ENCODE results near the gene GRM7.

GRM7 gene

GRCh38 chr3:7728566-7729519, 867.9 kb downstream of the GRM7 start:
- no peaks in the 10 kb centered on the region for H4K20me1 ChIP-seq (ENCODE audit: insufficient read depth, low read length)
- H3K27me3 ChIP-seq (ENCODE audit: low read depth, low read length) = no peaks in the 10 kb centered on the region
- H3K4me2 ChIP-seq (ENCODE audit: low read length) = no peak overlapping the region
- no peaks in the 10 kb centered on the region for H3K9me3 ChIP-seq (ENCODE audit: insufficient read depth, low read length)
- no peaks in the 10 kb centered on the region for H3K4me1 ChIP-seq (ENCODE audit: low read length)
- H3K36me3 ChIP-seq (replicated peaks; ENCODE audit: low read depth, low read length) = no peaks in the 10 kb centered on the region
- no peaks in the 10 kb centered on the region for H3K79me2 ChIP-seq (ENCODE audit: low read length)
- no peak overlapping the region for H3K4me3 ChIP-seq (ENCODE audit: low read length)
- no peak for TF ChIP-seq EZH2phosphoT487 (IDR thresholded peaks at IDR 0.05; ENCODE audit: low read depth)
- no peak for TF ChIP-seq CTCF (IDR thresholded peaks at IDR 0.05; ENCODE audit: low read depth, low read length)
- no peak overlapping the region for H2AFZ ChIP-seq (ENCODE audit: low read depth, low read length)
- H3K27ac ChIP-seq (ENCODE audit: low read length) = no peak overlapping the region
- no peak overlapping the region for H3K9ac ChIP-seq (ENCODE audit: low read length)

DNA sequence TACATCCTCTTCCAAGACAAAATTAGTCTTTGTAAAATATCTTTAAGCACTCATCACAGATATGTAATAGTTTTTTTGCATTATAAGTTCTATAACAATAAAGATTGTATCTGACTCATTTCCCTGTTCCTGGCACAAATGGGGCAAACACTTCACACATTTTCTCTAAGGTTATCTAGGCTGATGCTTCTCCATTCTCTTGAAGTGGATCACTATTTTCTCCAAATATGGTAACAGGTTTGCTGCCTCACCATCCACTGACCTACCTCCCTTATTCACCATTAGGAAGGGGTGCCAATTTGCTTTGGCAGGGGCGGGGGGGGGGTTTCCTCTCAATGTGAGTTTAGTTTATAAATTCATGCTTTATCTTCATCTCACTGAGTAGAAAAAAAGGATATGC, 873.0 kb downstream of the GRM7 start:
- Histone ChIP-seq H3K9me3 (ENCODE audit: insufficient read depth, low read length) (no peaks in the 10 kb centered on the region), H3K27ac (ENCODE audit: low read length) (no peak overlapping the region), H3K9ac (ENCODE audit: low read length) (no peak overlapping the region), H3K27me3 (ENCODE audit: low read depth, low read length) (no peaks in the 10 kb centered on the region), H4K20me1 (ENCODE audit: insufficient read depth, low read length) (no peaks in the 10 kb centered on the region), H2AFZ (ENCODE audit: low read depth, low read length) (no peak overlapping the region), H3K4me3 (ENCODE audit: low read length) (no peak overlapping the region), H3K36me3 (replicated peaks; ENCODE audit: low read depth, low read length) (no peaks in the 10 kb centered on the region), H3K4me2 (ENCODE audit: low read length) (no peak overlapping the region), H3K79me2 (ENCODE audit: low read length) (no peaks in the 10 kb centered on the region), H3K4me1 (ENCODE audit: low read length) (no peaks in the 10 kb centered on the region)
- TF ChIP-seq EZH2phosphoT487 (IDR thresholded peaks at IDR 0.05; ENCODE audit: low read depth) = no peak
- TF ChIP-seq CTCF (IDR thresholded peaks at IDR 0.05; ENCODE audit: low read depth, low read length) = no peak

GRCh38 chr3:7734456-7734855, 873.5 kb downstream of the GRM7 start:
- no peak overlapping the region for H2AFZ ChIP-seq (ENCODE audit: low read depth, low read length)
- no peaks in the 10 kb centered on the region for H3K9me3 ChIP-seq (ENCODE audit: insufficient read depth, low read length)
- H3K4me3 ChIP-seq (ENCODE audit: low read length) = no peak overlapping the region
- TF ChIP-seq EZH2phosphoT487 (IDR thresholded peaks at IDR 0.05; ENCODE audit: low read depth) (no peak), CTCF (IDR thresholded peaks at IDR 0.05; ENCODE audit: low read depth, low read length) (no peak)
- no peaks in the 10 kb centered on the region for H3K27me3 ChIP-seq (ENCODE audit: low read depth, low read length)
- H3K79me2 ChIP-seq (ENCODE audit: low read length) = no peaks in the 10 kb centered on the region
- no peak overlapping the region for H3K4me2 ChIP-seq (ENCODE audit: low read length)
- H3K4me1 ChIP-seq (ENCODE audit: low read length) = no peaks in the 10 kb centered on the region
- no peaks in the 10 kb centered on the region for H3K36me3 ChIP-seq (replicated peaks; ENCODE audit: low read depth, low read length)
- H3K9ac ChIP-seq (ENCODE audit: low read length) = no peak overlapping the region
- H3K27ac ChIP-seq (ENCODE audit: low read length) = no peak overlapping the region
- no peaks in the 10 kb centered on the region for H4K20me1 ChIP-seq (ENCODE audit: insufficient read depth, low read length)

GRCh38 chr3:7737263-7737662, 876.3 kb downstream of the GRM7 start:
- no peaks in the 10 kb centered on the region for H3K36me3 ChIP-seq (replicated peaks; ENCODE audit: low read depth, low read length)
- H3K4me1 ChIP-seq (ENCODE audit: low read length) = no peaks in the 10 kb centered on the region
- no peak overlapping the region for H3K27ac ChIP-seq (ENCODE audit: low read length)
- no peak overlapping the region for H2AFZ ChIP-seq (ENCODE audit: low read depth, low read length)
- no peak overlapping the region for H3K4me3 ChIP-seq (ENCODE audit: low read length)
- no peak overlapping the region for H3K9ac ChIP-seq (ENCODE audit: low read length)
- H3K4me2 ChIP-seq (ENCODE audit: low read length) = no peak overlapping the region
- no peaks in the 10 kb centered on the region for H3K9me3 ChIP-seq (ENCODE audit: insufficient read depth, low read length)
- H3K27me3 ChIP-seq (ENCODE audit: low read depth, low read length) = no peaks in the 10 kb centered on the region
- H3K79me2 ChIP-seq (ENCODE audit: low read length) = no peaks in the 10 kb centered on the region
- no peaks in the 10 kb centered on the region for H4K20me1 ChIP-seq (ENCODE audit: insufficient read depth, low read length)
- no peak for TF ChIP-seq EZH2phosphoT487 (IDR thresholded peaks at IDR 0.05; ENCODE audit: low read depth)
- no peak for TF ChIP-seq CTCF (IDR thresholded peaks at IDR 0.05; ENCODE audit: low read depth, low read length)
